SHP77 treated with DMSO at 0.1 percent for 48 hours (cell line): ENCODE results near the gene EEF2KMT.
A peak's percentile ranks its signal among the peaks of the same experiment; 100 is the strongest.
"Not testable (repeated sequence)": the region's sequence is repeated elsewhere in the genome, so short reads cannot be mapped to it uniquely, and the experiment has no call there.

Source experiments
- DNase-seq: peaks from one replicate; lab custom pipeline; 2025; lab: John Stamatoyannopoulos, UW

The EEF2KMT gene

DNA sequence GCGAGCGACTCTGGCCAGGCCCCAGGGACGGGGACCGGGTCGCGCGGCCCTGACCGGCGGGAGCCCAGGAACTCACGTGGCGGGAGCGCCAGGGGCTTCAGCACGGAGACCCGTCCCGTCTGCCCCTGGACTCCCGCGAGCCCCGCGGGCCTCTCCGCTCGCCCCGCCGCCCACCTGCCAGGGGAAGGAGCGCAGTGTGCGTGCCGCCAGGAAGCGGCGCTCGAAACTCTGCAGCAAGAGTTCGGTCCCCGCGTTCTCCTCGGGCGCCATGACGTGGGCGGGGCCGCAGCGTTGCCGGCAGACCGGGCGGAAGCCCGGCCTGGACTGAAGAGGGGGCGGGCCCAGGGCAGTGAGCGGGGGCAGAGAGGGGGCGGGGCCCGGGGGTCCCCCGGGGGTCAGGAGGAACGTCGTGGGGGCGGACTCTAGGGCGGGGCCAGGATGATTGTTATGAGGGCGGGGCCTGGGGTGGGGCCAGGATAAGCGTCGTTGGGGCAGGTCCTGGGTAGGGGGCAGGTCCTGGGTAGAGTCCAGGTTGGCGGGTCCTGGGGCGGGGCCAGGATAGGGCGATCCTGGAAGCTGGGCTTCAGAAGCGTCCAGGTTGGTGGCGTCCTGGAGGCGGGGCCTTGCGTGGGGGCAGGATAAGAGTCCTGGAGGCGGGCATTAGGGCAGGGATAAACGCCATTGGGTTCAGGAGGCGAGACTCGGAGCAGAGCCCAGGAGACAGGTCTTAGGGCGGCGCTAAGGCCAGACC lies at the start of gene EEF2KMT:
Gene EEF2KMT, minus strand, starts transcription at position 326 of the 751 bp plus-strand sequence. Its CDS starts 56 bp downstream, at position 270.
- peak; percentile 74 for DNase-seq

DNA sequence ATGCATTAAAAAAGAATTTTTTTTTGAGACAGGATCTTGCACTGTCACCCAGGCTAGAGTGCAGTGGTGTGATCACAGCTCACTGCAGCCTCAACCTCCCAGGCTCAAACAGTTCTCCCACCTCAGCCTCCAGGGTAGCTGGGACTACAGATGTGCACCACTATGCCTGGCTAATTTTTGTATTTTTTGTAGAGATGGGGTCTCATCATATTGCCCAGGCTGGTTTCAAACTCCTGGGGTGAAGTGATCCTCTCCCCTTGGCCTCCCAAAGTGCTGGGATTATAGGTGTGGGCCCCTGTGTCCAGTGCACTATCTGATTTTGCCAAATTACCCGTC lies 47.0 kb upstream of the EEF2KMT start:
- not testable (repeated sequence) for DNase-seq

GRCh38 chr16:5143761-5144620 lies 46.4 kb upstream of the EEF2KMT start:
- no peak for DNase-seq

GRCh38 chr16:5140151-5140550 lies 42.6 kb upstream of the EEF2KMT start:
- not testable (repeated sequence) for DNase-seq

GRCh38 chr16:5134739-5135452 lies 37.3 kb upstream of the EEF2KMT start:
- DNase-seq = not testable (repeated sequence)

- DNase-seq = not testable (repeated sequence)
Measured at GRCh38 chr16:5132915-5133600, 35.5 kb upstream of the EEF2KMT start.

- DNase-seq = not testable (repeated sequence)
Measured at GRCh38 chr16:5131467-5132004, 33.9 kb upstream of the EEF2KMT start.

GRCh38 chr16:5117300-5118087 lies 19.9 kb upstream of the EEF2KMT start:
- not testable (repeated sequence) for DNase-seq

DNA sequence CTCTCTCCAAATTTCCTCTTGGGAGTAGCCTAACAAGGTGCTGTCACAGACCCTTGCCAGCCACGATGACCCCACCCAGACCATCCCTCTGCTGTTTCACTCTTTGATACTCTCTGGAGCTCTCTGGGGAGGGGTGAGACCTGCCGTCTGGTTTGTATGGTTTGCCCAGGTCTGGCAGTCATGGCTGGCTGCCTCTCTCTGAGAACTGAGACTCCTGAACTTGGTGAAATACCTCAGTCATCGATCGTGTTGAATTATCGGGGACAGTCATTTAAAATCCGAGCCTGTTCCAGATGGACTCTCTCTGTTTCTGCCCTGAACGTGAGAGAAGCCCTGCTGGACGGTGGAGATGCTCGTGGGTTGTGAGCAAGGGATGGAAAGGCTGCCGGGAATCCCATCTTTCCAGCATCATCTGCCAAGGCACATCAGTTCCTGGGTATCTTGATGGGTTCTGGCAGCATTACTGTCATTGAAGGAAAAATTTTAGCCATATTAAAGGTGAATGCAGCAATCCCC lies 19.2 kb upstream of the EEF2KMT start:
- DNase-seq = not testable (repeated sequence)

DNA sequence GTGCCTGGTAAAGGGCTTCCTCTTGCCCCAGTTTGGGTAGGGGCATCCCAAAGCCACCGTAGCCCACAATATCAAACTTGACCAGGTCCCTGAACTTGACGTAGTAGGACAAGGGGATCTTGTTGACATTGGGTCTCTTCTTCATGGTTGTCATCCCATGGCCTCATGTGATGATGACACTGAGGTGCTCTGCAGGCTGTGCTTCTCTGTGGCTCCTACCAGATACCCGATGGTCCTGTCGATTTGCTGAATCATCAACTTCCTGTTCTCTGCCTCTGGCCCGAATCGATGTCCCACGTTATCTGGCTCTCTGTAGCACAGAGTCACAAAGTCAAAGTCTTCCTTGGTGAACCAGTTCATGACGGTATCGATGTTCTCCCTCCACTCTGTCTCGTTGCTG lies 13.3 kb upstream of the EEF2KMT start:
- DNase-seq = not testable (repeated sequence)

- DNase-seq = no peak
Measured at GRCh38 chr16:5108505-5109158, 11.0 kb upstream of the EEF2KMT start.

- not testable (repeated sequence) for DNase-seq
Measured at GRCh38 chr16:5105039-5105438, 7.4 kb upstream of the EEF2KMT start.

DNA sequence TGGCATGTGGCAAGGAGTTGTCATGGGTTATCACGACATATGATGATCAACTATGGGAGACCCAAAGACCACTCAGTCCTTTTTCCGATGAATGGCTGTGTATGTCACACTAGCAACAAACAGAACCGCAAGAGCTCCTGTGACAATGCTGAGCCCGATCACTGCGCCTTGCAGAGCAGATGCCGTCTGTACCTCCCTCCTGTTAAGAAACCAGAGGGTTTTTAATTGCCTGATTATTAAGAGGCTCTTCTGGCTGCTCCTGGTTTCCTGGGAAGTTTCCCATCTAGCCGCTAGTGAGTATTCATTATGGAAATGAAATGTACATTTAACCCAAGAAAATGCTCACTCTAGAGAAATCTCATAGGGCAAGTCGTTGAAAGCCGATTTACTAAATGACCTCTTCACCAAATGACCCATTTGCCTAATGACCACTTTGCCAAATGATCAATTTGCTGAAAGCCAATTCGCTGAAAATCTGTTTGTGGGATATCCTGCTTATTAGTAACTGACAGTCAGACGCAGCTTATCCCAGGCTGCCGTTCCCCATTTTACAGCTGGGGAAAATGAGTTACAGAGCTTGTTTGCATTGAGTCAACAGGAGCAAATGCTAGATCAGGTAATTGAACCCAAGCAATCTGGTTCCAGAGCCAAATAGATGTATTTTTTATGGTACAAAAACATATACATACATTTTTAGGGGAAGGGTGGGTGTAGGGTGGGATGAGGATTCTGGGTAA lies 5.9 kb upstream of the EEF2KMT start:
- not testable (repeated sequence) for DNase-seq

- DNase-seq = not testable (repeated sequence)
Measured at GRCh38 chr16:5099174-5099573, 1.6 kb upstream of the EEF2KMT start.

DNA sequence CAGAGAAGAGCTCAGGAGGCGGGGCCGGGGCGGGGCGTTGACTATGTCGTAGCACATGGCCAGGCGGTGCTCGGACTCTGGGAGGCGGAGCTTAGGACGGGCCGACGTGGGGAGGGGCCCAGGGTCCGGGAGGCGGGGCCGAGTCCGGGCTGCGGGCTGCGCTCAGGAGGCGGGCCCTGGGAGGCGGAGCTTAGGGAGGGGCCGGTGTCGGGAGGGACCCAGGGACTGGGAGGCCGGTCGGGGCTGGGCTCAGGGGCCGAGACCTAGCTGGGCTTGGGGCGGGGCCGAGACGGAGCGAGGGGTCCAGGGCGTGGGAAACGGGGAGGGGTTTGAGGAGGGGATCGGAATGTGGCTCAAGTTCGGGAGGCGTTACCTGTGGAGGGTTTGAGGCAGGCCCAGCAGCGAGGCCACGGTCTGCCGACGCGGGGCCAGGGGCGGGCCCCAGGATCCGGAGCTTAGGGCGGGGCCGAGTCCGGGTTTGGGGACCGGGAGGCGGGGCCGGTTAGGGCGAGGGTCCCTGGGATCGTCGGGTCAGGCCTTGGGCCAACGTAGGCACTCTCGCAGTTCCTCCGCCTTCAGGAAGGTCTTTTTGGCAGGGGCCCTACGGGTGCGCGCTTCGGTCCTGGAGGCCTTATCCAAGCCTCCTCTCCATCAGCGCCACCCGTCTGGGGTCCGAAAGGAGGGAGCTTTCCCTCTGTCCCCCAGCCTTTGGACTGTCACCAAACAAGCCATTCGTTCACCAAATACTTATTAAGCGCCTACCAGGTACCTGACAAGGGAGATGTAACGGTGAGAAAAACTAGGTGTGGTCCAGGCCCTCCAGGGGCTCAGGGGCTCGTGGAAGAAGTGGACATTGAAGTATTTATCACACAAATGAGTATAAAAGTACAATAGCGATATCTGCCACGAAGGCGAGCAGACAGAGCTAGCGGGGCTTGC lies 895 bp upstream of the EEF2KMT start:
- DNase-seq = not testable (repeated sequence)

GRCh38 chr16:5097061-5097469 lies 530 bp downstream of the EEF2KMT start:
- not testable (repeated sequence) for DNase-seq

- not testable (repeated sequence) for DNase-seq
Measured at GRCh38 chr16:5096437-5097060, 1.0 kb downstream of the EEF2KMT start.
